Measurements from ENCODE around the gene PRRT2. TPM values are rescaled to one million over a fixed set of nuclear protein-coding genes. Genes with fewer than 3 reads are reported as not detected.
A peak's percentile ranks its signal among the peaks of the same experiment; 100 is the strongest.

PRRT2 gene
- total and polyA plus RNA-seq, 2 donors (not counting 3 experiments of a cell fraction or from before 2014, with no cell fraction given): 3.3 TPM

DNA sequence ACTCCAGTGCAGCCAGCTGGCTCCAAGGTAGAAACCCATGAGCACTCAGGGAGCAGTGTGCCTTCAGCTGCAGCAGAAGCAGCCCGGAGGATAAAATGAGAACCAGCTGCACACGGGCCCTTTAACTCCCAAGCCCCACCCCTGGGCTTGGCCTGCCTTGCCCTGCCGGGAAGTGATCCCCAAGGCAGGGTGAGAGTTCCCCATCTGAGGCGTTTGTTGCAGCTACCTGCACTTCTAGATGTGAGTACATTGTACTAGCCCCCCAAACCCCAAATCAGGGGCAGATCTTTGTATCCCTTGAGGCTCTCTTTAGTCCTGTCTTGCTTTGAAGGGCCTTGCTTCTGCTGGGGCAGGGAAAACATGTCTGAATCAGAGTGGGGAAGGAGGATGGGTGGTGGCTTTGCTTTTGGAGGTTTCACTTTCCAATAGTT, 8.3 kb downstream of the PRRT2 start, which contains the start of gene MVP:
TSS of gene MVP (plus strand) at position 192 of the 431 bp plus-strand sequence. CDS start 10,088 bp downstream, outside the sequence.
- no peak within 1 kb of the TSS for H2AFZ ChIP-seq (ENCODE audit: low read depth, low read length)
- intact Hi-C loops (cut with micrococcal nuclease) (loop anchor here (2.0 to 10.0 kb wide), 5 partner anchors 29 to 152 kb away; partner anchors contain the start of genes ASPHD1, CDIPT, KCTD13 and TAOK2), dilution Hi-C loops (cut with MboI; ENCODE audit: extremely low pct_ligation_motif_present, low sequenced_read_pairs) (no loop called here)
- no peaks in the 10 kb centered on the region for H3K9me1 ChIP-seq (replicated peaks; ENCODE audit: control insufficient read depth, extremely low read depth, insufficient read depth, low read length)
- FAIRE-seq (peak; percentile 94), DNase-seq (ENCODE audit: low read depth, low spot score) (peak; percentile 42)
- H4K20me1 ChIP-seq (replicated peaks; ENCODE audit: control insufficient read depth, extremely low read depth, insufficient read depth, low read length): no peaks in the 10 kb centered on the region
- peaks cover 0 to 5% of the 10 kb centered on the region in 2 experiments for H3K36me3 ChIP-seq (ENCODE audit: control insufficient read depth in 2 of 2, extremely low read depth in 1 of 2, insufficient read depth in 2 of 2, low read length in 2 of 2)
- ChIA-PET CTCF (interaction anchor here (0.8 to 8.2 kb wide), 4 partner anchors 13 to 156 kb away, joined by 3 to 140 read pairs (median 10); no protein-coding TSS in a partner anchor), POLR2A (interaction anchor here (1.0 kb wide), 1 partner anchor 27 kb away, joined by 4 read pairs; no protein-coding TSS in a partner anchor)
- H3K27ac ChIP-seq (ENCODE audit: insufficient read depth, low read depth, low read length): peak within 1 kb of the TSS; percentile 67
- peaks cover 48% of the 10 kb centered on the region for H3K4me1 ChIP-seq (ENCODE audit: control insufficient read depth, extremely low read depth, insufficient read depth, low read length)
- H3K27me3 ChIP-seq (ENCODE audit: control insufficient read depth in 2 of 2, insufficient read depth in 2 of 2, low read length in 2 of 2): no peaks in the 10 kb centered on the region
- TF ChIP-seq POLR2AphosphoS5 (IDR thresholded peaks at IDR 0.05; ENCODE audit: insufficient read depth, low read depth, low read length) (peak; percentile 36), POLR2A (IDR thresholded peaks at IDR 0.05; ENCODE audit: low read depth, low read length) (peak; percentile 49), CTCF (IDR thresholded peaks at IDR 0.05; ENCODE audit: extremely low read depth in 1 of 2, insufficient read depth in 1 of 2, low read depth in 1 of 2, low read length in 2 of 2) (no peak)
- no TSS peak for BruUV-seq (replicated peaks)
- peak within 1 kb of the TSS; percentile 63 for H3K9ac ChIP-seq (replicated peaks; ENCODE audit: extremely low read depth, insufficient read depth, low read length)
- peak within 1 kb of the TSS; percentile 29 to 91 (median 60) for H3K4me3 ChIP-seq (replicated peaks in 1 of 3; ENCODE audit: insufficient read depth in 1 of 3, low read depth in 1 of 3, low read length in 3 of 3)
- H3K79me2 ChIP-seq (ENCODE audit: control insufficient read depth, insufficient read depth, low read length): peaks cover 35% of the 10 kb centered on the region
- no peaks in the 10 kb centered on the region for H3K9me3 ChIP-seq (replicated peaks; ENCODE audit: control insufficient read depth, insufficient read depth, low read length)
- peak within 1 kb of the TSS; percentile 89 for H3K4me2 ChIP-seq (ENCODE audit: insufficient read depth, low read length)

All from endothelial cell of umbilical vein (primary cell).